ENCODE data around the gene DMRT3.

DMRT3 gene

DNA sequence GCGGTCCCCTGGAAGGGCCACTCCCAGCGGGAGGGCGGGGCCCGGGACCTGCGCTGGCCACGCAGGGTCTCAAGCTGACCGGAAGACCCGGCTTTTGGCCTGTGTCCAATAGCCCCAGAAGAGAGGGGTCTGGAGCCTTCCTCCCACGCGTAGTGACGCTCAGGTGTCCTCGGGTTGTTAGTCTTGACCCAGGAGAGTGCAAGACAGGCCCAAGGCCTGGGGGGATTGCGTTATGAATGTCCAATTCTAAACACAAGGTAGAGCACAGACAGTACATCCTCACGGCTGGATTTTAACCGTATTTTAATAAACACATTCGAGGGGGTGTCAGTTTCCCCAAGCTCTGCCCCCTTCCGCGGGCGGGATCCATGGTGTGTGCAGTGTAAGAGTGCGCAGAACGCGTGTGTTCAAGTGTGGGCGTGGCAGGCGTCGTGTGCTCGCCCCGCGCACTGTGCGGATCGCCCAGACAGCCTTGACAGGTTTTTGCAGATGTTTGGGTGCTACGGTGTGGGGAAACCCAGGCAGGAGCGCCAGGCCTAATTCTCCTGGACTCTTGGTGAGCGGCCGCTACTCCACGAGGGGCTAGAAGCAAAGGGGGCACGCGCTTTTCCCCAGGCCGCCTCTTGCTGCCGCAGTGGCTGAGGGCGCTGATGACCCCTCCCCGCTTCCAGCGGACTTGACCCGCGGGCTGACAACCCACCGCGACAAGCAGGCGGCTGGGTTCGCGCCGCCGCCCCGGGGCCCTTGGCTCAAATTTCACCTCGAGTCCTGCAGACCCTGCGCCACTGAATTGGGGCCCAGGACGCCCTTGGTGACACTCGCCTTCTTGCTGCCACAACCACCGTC, 6.1 kb upstream of the DMRT3 start:
- DNase-seq (ENCODE audit: low spot score): peak; percentile 43

GRCh38 chr9:971901-972500, 4.5 kb upstream of the DMRT3 start:
- DNase-seq (ENCODE audit: low spot score): peak; percentile 83

GRCh38 chr9:972501-973294, 3.8 kb upstream of the DMRT3 start:
- DNase-seq (ENCODE audit: low spot score): no peak

DNA sequence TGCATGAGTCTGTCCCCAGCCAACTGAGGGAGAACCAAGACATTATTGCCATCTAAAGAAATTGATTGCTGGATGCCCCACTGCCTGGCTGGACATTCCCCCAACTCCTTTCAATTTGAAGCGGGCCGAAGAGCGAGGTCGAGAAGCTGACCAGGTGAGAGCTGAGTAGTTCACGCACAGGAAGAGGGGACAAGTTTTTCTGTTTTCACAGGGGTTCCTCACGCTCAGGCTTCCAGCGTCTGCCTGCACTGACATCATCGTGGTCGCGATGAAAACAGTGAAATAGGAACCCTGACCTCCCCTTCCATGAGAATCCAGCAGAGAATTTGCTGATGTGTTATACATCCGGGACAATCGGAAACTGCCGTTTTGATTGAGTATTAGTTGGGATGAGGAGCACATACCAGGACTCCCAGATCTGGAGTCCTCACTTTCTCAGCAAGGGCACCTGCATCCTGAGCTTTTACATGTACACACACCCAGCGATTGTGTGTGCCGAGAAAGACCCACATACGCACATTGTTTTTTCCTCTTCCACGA, 3.1 kb upstream of the DMRT3 start:
- DNase-seq (ENCODE audit: low spot score): no peak

GRCh38 chr9:974031-974995, 2.1 kb upstream of the DMRT3 start:
- DNase-seq (ENCODE audit: low spot score): no peak

DNA sequence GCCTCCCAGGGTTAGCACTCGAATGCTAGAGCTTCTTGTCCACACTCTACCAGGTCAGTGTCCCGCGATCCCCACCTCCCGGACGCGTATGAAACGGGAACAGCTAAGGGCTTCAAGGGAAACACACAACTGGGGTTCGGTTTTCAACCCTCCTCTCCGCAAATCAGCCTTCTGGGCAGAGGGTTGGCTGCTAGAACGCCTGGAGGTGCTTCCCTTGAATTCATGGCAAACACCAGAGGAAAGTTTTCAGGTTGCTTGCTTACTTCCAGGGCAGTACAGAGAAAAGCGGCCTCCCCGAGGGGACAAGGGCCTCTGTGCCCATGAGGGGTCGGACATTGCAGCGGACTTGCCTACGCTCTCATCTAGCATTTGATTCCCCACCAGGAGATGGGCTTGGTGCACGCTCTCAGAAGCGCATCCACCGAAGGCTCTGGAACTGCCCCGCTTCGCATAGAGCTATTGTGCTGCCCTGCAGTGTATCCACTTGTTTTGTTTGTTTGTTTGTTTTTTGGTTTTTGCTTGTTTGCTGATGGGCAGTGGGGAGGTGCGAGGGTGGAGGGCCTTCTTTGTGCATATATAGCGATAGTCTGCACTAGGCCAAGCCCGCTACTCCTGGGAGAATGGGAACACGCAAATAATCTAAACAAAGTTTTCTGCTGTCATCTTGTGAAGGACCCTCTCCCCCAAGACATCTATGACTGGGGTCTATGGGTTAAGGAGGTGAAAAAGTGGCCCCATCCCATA, 1.3 kb upstream of the DMRT3 start:
- DNase-seq (ENCODE audit: low spot score): no peak

DNA sequence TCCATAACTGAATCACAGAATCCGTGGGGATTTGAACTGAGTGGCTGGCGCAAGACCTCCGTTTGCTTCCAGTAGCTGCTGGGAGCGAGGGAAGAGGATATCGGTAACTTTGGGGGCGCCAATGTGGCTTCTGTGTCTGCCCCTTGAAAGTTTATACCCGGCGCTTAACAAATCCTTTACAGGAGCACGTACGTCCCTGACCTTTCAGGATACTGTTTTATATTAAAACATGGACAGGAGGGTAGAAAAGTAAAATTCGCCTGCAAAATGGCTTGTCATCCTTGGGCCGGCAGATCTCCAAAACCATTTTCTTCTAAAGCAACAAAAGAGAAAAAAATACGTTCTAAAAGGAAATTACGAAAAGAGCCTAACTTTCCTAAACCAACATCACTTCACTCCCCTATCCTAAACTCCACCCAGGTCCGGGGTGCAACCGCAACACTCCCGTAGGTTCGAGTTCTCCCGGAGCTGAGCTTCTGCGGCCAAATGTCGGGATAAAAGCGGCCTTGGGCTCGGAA, 656 bp upstream of the DMRT3 start:
- DNase-seq (ENCODE audit: low spot score): no peak

- peak; percentile 68 for DNase-seq (ENCODE audit: low spot score)
These were observed 735 bp downstream of the DMRT3 start for GRCh38 chr9:976943-977837.

DNA sequence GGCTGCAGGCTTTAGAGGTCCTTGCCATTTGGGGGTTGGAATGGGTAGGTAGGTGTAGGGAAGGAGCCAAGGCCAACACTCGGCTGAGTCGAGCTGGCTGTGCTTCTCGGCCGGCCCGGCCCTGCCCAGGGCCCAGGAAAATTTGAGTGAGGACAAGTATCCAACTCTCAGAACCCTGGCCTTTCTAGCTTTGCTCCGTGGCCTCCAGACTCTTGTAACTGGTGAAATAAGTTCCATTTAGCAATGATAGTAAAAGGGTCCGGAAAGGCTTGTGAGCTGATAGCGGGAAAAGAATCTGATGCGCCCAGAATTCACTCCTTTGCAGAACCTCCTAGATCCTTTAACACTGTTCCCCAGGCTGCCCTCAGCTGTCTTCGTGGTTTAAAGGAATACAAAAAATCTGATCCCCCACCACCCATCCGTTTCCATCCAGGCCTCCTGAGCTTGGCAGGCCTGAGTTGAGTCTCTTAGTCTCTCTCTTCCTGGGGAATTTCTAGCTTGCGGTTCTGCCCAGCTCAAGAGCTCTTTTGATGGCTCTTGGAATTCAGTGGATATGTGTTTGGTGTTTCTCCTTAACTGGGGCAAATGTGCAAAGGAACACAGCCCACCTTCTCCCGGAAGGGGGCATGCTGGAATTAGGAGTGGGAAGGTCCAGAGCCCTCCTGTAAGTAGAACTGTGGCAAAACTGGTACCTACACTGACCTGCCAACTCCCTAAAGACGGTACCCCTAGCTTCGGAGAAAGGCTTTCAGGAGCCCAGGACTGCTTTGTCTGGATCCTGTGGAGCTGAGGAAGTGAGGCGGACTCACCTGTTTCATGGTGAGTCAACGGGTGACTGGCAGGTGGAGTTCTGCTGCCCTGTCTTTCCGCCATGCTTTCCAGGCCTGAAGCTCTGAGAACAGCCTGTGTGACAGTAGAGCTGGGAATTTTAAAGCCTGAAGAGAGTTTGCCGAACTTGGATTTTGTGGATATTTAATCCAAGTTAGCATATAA, 1.7 kb downstream of the DMRT3 start:
- no peak for DNase-seq (ENCODE audit: low spot score)

- DNase-seq (ENCODE audit: low spot score): no peak
These were observed 3.5 kb downstream of the DMRT3 start for GRCh38 chr9:979983-980382.

DNA sequence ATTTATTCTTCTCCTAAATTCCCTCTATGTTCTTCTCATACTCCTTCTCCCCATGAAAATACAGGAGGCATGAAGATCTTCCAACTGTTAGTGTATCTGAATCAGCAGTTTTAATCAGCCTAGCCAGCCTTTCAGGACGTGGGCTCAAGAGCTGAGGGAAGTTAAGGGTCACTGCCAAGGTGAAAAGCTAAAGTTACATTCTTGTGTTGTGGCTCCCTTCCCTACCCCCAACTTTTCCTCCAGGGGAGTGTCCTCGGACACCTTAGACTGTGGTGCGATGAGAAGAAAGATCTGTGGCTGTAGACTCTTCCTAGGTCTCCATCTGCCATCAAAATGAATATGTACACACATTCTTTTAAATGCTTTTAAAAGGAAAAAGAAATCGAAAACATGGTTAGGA, 4.2 kb downstream of the DMRT3 start:
- no peak for DNase-seq (ENCODE audit: low spot score)

DNA sequence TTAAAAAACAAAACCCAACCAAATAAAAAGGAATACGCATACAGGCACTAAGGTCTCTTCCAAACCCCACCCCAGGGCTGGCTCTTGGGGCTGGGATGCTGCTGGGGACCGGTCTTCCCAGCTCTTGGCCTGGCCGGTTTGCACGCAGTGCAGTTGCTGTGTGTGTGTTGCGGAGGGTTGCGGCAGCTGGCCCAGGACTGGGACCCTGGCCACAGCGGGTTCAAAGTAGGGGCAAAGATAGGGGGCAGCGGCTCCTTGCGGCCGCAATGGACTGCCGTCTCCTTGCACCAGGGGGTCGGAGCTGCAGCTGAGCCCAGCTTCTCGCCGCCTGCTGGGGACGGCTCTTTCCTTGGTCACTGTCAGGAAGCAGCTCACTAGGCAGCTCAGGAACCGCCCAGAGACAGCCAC, 5.0 kb downstream of the DMRT3 start:
- peak; percentile 45 for DNase-seq (ENCODE audit: low spot score)

GRCh38 chr9:982394-983230, 6.2 kb downstream of the DMRT3 start:
- no peak for DNase-seq (ENCODE audit: low spot score)

- no peak for DNase-seq (ENCODE audit: low spot score)
These were observed 17.6 kb downstream of the DMRT3 start for GRCh38 chr9:994005-994404.

DNA sequence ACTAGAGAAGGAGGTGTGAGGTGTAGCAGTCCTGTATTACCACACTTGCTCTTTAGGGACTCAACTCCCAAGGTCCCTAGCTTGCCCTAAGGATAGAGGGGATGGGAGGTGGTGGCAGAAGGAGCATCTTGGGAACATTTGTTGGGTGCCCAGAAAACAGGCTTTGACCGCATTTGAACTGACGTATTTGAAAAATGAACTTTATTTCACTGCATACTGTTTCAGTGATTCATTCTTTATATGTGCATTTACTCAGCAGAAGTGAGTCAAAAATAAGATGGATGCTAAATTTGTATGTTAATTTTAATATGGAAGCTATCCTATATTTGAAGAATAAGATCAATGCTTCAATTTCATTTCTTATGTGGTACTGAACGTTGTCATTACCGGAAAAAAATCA, 18.7 kb downstream of the DMRT3 start:
- DNase-seq (ENCODE audit: low spot score): no peak

DNA sequence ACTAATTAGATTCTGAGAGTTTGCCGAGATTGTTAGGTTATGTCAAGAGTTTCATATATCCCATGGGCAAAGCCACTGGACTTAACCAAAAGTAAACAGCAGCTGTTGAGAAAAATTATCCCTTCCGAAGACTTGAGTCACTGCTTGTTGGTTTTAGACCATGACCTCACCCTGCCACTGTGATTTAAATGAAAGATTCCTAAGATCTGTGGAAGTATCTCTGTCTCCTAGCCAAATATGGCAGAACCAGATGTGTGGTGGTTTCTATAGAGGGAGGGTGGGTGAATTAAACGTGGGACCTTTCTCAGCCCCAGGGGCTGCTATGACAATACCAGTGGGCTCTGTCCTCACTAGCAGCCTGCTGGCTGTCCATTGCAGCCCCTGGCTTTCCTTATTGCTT, 19.3 kb downstream of the DMRT3 start:
- DNase-seq (ENCODE audit: low spot score): no peak

All from iPS-NIHi11 (cell line).